HG02884 (cell line): ENCODE measurements around the gene CNNM2.
"Not testable (repeated sequence)": the region's sequence is repeated elsewhere in the genome, so short reads cannot be mapped to it uniquely, and the experiment has no call there.

Source experiments
- ATAC-seq: cut with Tn5 transposase; IDR thresholded peaks from one replicate; pipeline ENCODE4 v1.9.1; 2021; ENCODE audit warnings: mild to moderate bottlenecking, moderate library complexity; ENCODE audit not compliant: unreplicated experiment

The CNNM2 gene

DNA sequence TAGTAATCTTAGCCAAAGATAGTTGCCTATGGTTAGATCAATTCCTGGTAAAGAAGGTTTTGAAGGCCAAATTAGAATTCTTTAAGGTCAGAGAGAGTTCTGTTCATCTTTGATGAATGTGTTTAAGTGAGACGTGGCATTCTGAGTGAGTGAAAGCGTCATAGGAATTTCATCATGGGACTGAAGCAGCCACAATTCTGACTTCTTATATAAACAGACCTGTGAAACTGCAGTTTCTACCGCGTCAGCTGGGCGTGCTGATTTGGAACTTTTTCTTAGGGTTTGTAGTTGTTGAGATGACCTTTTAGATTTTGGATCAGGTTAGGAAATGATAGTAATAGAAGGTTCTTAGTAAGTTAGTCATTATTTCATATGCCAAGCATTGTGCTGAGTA is 103.8 kb downstream of the CNNM2 start:
- no peak for ATAC-seq

DNA sequence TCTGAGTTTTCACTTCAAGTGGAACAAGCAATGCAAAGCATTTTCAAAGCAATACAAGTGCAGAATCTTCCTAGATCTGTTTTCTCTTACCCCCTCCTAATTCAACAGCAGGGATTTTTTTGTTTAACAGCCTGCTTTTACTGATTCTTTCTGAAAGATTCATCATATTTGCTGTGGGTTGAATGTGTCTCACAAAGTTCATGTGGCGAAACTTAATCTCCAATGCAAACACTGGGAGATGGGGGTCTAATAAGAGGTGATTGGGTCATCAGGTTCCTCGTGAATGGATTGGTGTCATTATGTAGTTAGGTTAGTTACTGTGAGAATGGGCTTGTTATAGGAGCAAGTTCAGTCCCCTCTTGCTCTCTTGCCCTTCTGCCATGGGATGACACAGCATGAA is 107.6 kb downstream of the CNNM2 start:
- no peak for ATAC-seq

DNA sequence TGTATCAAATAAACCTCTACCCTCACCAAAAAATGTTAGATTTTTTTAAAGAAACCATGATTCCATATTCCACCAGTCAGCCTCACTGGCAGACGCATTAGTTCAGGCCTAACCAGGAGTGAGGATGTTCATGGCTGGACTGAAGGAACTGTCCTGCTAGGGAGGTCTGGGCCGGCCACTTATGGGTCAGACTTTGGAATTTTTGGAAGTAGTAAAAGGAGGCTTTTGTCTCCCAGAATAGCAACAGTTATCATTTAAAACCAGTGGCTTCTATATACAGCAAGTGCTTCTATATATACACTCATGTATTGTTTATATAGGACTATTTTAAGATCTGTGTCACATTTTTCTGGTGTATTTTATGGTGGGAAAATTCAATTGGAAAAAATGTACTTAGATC is 120.5 kb downstream of the CNNM2 start:
- no peak for ATAC-seq

DNA sequence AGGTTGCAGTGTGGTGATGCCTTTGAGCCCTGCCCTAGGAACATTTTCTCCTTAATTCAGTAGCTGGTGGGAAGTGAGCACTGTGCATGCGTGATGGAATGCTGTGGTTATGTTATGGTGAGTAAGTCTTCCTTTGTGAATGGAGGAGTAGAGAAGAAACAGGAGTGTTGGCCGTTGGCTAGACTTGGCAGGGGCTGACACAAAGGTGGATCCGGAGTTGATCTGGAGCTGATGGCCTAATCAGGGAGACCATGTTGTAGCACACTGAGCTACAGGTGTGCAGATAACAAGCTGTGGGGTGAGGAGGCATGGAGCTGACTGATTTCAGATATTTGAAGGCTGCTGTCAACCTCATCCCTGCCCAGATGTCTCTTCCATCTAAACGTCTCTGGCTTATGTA is 122.3 kb downstream of the CNNM2 start:
- no peak for ATAC-seq

GRCh38 chr10:103041391-103041790 is 123.3 kb downstream of the CNNM2 start:
- ATAC-seq = no peak

DNA sequence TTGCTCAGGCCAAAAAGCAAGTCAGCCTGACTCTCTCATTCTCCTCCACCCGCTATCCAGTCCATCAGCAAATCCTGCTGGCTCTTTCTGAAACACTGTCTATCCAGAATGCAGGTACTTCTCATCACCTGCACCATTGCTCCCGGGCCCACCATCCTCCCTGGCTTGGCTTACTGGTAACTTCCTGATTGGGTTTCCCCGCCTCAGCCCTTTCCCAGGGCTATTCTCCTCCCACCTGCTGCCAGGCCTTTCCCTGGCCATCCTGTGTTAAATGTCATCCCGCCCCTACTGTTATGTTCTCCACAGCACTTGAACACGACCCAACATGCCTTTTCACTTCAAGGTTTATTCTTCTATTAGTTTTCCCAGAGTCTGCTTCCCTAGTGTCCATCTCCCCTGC is 124.0 kb downstream of the CNNM2 start:
- ATAC-seq = no peak

DNA sequence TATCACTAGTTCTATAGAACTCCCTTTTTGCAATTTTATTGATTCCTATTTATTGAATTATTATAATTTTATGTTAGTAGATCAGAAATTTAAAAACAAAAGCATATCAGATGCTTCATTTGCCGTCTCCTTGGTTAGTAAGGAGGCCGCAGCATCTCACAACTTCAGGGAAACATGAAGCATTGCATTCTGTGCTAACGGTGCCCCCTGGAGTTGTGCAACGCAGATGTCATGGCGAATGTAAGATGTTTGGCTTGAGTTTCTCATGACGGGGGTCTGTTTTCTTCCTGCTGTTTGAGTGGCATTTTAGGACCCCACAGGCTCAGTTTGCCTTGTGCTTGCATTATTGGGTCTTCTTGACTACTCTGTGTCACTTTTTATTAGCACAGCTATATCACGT is 124.8 kb downstream of the CNNM2 start:
- no peak for ATAC-seq

DNA sequence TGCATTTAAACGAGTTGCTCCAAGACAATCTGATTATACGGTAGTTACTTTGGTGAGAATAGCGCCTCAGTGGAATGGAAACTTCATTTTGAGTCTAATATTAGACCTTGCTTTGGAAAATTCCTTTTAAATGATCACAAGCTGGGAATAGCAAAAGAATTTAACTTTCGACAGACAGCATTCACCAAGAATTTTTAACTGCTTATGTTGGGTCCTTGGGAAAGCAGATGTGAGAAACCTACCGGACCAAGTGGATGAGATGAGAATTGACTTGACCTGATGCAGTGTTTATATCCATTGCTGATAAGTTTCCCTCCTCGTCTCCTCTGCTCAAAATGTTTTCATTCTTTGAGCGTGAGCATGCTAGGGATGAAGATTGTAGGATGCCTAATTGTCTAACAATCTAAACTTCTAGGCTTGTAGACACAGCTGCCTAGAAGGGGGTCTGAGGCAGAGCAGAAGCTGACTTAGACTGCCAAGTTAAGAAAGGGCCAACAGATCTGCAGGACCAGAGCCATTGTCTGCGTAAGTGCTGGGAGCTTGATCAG is 126.9 kb downstream of the CNNM2 start:
- ATAC-seq = no peak

DNA sequence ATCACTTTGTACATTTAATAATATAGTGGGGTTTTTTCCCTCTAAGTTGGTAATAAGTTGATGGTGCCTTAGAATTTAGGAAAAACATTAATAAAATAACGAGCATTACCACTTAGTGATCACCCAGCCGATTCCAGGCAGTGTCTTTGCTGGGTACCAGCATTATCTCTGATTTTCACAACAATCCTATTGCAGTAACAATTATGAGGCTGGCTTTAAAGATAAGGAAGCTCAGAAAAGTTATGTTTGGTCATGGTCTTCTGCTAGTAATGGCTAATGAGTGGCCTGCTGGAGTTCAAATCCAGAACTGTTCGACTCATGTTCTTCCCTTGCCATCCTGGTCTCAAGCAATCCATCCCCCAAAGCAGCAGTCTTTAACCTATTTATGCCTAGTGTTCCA is 127.9 kb downstream of the CNNM2 start:
- ATAC-seq = no peak

DNA sequence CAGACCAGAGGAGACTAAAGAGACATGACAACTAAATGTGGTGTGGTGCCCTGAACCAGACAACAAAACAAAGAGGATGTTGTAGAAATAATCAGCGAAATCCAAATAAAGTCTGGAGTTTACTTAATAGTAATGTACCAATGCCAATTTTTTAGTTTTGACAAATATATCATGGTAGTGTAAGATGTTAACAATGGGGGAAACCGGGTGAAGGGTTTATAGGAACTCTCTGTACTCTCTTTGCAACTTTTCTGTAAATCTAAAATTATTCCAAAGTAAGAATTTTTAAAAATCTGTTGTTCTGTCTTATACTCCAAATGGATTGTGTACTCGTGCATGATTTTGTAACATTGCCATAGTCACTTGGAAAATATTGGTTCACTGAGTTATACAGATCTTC is 129.3 kb downstream of the CNNM2 start:
- no peak for ATAC-seq

DNA sequence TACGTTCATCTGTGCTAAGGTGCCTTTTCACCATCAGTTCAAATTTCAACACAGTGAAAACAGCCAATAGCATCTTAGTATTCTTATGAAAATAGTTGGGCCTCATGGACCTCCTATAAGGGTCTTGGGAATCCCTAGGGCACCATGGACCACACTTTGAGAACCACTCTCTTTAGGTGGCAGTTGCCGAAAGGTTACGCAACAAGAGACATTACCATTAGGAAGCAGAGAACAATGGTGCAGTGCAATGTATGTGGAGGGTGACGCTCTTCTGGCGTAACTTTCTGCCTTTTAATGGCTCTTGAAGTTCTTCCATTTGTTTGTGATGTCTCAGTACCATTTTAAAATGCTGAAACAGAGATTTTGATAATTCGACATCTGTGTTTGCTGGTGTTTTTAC is 131.1 kb downstream of the CNNM2 start:
- ATAC-seq = no peak

DNA sequence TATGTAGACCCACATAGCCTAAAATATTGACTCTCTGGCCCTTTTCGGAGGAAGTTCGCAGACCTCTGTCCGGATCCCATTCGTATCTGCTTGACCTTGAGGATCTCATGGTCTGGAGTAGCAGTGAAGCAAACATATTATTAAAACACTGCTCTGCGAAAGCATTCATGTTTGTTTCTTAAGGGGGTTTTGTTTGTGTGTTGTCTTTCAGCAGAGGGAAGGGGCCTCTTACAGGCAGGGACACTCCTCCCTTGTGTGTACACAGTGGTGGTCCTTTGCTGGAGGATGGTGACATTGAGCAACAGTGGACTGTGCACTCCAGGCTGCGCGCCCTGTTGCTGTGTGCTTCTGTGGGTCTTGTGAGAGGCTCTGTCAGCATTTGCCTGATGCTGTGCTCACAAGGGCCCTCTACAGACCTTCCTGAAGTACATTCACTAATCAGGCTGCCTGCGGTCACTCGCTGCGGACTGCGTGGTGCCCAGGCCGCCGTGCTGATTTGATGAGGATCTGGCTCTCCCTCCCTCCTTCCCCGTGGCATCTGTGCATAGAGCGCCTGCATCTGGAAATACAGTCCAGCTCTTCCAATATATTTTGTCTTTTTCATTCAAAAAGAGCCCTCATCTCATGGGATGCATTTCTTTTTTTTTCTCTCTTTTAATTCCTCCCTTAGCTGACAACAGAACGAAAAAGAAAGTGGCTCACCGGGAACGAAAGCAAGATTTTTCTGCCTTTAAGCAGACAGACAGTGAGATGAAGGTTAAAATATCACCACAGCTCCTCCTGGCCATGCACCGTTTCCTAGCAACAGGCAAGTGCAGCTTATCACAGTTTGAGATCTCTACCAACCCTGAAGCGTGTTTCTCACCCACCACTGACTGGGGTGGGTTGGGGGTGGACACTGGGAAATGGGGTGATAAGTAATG is 135.8 kb downstream of the CNNM2 start:
- no peak for ATAC-seq

DNA sequence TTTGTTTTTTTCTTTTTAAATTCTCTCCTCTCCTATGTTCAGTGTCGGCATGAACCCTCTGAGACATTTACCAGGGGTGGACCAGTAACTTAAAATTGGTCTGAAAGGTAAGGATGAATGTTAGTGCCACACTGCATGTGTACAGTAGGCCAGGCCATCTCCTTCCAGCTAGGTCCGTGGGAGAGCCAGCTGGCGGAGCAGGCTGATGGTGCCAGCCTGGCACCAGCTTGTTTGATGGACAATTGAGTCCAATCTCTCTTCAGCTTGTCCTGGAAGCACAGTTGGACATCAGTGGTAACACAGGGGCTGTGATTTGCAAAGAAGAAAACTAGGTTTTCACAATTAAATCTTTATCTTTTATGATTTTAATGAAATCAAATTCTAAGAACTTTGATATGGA is 136.5 kb downstream of the CNNM2 start:
- ATAC-seq = no peak

DNA sequence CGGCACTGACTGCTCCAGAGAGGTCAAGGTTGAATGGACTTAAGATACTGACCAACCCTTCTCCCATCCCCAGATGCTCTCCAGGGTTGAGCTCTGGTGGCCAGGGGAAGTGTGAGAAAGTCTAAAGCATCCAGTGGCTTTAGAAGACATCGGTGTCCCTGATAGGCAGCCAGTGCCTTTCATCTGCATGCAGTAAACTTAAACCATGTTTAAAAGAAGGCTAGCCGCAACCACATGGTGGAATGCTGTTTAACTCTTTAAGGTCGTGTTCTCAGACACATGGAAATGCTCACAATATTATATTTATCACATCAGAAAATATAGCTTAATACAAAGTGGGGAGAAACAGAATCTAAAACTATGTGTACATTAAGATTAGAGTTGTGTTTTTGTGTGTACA is 137.0 kb downstream of the CNNM2 start:
- no peak for ATAC-seq

DNA sequence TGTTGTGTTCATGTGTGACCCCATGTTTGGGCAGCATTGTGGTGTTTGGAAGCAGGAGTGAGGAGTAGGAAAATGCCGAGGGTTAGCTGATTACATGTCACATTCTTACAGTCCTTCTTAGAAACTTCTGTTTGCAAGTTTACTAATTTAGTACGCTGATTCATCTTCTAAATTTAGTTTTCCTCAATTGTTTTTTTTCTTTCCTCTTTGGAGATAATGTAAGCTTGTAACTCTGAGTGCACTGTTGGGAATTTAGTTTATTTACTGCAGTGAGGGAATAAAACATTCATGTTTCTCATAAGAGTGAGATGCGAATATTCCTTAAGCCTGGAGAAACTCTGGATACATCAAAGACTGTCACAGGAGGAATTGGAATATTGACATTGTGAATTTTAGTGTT is 139.9 kb downstream of the CNNM2 start:
- ATAC-seq = no peak

GRCh38 chr10:103060575-103060974 is 142.5 kb downstream of the CNNM2 start:
- no peak for ATAC-seq

- no peak for ATAC-seq
Observed at GRCh38 chr10:103062854-103063590, 144.9 kb downstream of the CNNM2 start.

- ATAC-seq = no peak
Observed at GRCh38 chr10:103064956-103065355, 146.9 kb downstream of the CNNM2 start.

DNA sequence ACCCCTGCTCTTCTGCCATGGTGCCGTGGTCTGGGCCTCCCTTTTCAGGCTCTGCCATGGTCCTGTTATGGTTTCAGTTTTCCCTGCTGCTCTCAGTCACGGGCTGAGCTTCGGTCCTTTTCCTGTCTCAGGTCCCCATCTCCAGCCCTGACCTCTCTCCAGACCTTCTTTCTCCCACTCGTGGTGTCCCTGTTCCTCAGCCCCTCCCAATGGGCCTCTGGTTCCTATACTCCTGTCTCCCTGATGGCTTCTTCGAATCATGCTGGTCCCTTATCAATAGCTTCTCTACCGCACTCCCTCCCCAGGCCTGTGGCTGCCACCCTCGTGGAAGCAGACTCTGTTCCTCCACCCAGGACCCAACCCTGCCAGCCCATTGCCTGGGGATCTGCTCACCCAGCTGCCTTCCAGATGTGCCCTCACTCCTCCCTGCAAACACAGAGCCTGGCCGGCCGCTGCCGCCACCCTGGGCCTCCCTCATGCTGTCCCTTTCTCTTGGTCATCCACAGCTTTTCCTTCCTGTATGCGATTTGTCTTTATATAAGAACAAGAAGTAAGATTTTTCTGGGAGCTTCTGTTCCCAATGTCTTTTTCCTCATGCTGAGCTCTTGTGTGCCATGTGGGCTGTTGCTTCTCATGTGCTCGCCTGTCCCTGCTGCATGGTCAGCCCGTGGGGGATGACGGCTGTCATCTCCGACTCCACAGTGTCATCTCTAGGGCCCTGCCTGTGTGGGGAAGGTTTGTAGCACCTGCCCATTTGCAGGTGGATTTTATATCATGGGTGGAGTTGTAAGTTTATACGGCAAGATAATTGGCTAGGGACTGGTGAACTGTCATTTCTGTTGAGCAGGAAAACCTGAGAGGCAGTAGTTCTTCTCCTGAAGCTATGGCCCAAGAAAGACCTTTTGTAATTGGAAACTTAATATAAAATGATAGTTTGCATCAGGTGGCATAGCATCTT is 148.3 kb downstream of the CNNM2 start:
- ATAC-seq = no peak

GRCh38 chr10:103067099-103067477 is 149.0 kb downstream of the CNNM2 start:
- not testable (repeated sequence) for ATAC-seq

DNA sequence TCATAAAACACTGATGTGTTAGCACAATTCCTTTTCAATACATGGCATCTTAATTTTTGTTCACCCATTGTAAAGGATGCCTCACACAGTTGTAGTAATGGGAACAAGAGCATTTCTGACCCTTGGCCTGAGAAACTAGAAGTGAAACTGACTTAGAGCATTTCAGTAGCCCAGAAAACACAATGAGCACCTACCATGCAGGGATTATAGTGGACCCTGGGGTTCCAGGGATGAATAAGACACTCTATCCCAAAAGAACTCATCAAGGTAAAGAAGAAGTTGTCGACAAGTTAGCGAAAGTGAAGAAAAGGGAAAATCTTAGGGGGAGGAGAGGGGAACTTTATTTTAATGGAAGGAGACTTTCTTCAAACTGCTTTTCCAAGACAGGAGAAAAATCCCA is 149.4 kb downstream of the CNNM2 start:
- ATAC-seq = no peak
